Measurements from ENCODE around the gene RNF112.
A peak's percentile ranks its signal among the peaks of the same experiment; 100 is the strongest.

RNF112 gene

DNA sequence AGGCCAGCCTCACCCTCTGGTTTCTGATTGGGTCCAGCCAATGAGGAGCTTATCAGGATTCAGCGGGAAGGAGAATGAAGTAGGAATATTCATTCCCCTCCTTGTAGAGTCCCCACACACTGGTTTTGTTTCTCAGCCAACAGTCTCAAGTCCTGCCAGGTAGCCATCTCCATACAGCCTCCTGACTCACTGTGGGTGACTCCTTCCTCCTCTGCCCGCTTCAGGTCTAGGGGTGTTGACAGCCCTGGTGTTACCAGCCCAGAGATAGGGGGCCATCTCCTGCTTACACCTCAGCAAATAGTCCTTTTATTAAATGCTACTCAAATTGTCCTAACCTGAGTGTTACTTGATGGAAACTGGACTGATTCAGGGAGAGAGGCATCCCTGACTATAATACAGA, 20.1 kb upstream of the RNF112 start:
- DNase-seq: no peak

DNA sequence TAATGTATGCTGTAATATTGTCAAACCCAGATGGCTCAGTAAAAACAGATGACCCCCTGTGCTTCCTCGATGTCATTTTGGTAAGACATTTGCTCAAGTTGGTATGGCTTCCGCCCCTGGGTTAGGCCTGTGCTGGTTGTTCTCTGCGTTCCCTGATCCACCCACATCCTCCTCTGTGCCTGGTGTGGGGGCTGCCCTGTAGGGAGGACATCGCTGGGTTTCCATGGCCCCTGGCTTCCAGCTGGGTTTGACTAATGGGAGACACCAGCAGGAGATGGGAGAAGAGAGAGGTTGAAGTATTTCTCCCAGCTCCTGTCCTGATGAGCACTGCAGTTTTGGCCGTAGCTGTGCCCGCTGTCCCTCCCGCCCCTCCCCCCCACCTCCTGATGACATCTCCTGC, 19.6 kb upstream of the RNF112 start:
- no peak for DNase-seq

DNA sequence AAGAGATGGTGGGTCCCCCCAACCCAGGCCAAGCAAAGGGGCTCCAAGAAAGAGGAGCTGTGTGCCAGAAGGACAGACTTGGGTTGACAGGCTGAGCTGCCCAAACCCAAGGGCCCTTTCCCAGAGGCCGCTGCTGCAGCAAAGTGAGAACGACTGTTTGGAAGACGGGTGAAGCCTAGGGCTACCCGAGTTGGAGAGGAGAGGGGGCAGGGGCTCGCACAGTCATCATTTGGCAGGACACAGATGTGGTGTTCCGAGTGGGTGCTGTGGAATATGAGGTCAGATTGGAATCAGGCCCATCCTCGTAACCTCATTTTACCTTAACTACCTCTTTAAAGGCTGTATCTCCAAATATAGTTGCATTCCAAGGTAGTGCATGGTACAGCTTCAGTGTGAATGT, 18.7 kb upstream of the RNF112 start:
- no peak for DNase-seq

DNA sequence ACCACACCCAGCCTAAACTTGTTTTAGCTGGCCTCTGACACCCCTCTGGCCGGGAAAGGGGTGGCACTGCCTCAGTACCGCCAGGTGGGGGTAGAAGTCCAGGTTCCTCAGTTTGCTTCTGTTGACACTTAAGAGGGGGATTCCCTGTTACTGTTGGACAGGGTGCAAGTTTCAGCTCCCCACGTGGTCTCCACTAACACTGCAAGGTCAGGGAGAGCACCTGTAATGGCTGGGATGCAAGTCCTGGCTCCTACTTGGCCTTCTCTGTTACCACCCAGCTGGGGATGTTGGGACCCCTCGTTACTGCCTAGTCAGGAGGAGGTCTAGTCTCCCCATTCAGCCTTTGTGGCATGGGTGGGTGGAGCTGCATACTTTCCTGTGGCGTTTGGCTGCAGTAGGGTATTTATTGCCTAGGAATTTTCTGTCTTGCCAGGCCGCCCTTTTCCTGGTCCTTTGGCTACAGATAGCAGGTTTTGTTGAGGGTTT, 13.4 kb upstream of the RNF112 start:
- no peak for DNase-seq

DNA sequence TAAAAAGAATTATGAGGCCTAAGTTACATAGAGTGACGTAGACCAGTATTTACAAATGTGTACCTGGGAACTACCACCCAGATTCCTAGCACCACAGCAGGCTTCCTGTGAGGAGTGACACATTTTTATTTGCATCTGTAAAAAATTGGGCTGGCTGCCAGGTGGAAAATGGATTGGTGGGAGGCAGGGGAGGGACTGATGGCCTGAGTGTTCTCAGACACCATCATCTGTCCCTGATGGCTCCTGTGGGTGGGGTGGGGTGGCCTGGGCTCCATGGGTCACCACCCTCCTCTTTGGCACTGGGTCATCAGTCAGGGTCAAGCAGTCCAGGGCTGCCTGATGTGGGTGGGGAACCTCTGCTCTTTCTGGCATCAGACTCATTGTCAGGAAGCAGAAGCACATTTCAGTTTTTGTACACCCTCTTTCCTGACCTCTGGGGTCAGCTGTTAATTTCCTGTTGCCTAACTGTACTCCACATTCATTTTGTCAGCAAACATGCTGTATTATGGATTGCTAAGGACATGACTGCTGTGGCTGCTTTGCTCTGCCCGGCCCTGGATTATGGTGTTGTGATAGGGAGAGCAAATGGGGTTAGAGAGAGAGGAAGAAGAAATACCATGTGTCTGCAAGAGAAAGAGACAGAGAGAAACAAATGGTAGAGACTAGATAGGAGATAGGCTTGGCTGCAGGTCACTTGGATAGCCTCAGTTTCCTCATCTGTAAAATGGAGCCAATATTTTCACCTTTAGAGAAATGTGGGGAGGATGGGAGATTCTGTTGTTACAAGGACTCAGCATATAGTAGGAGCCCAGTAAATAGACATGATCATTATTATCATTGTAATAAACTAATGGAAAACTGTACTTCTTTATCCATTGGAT, 12.5 kb upstream of the RNF112 start:
- peak; percentile 42 for DNase-seq

DNA sequence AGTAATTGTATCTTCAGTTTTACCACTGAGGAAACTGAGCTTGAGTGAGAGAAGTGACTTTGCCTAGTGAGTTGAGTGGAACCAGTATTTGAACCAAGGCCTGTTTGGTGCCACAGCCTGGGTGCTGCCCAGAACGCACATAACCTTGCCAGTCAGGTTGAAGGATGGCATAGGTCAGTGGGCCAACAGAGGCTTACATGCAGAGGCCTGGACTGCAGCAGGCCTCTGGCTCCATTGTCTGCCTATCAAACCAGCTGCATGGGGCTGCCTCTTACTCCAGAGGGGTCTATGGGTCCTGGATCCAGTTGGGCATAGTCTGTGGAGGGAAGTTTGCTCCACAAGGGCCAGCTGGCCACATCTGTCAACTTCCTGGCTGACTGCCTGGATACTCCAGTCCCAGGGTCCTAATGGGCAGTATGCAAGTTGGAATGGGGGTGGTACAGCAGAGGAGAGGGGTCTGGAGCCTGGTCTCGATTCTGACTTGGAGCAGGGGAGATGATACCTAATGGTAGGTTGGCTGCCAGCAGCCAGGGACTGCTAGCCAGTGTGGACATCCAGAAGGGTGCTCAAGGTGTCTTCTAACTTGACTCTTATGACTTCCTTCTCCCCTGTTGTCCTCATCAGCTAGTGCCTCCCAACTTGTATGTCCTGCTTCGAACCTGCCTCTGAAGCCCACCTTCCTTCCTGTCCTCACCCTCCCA, 11.1 kb upstream of the RNF112 start:
- DNase-seq: no peak

DNA sequence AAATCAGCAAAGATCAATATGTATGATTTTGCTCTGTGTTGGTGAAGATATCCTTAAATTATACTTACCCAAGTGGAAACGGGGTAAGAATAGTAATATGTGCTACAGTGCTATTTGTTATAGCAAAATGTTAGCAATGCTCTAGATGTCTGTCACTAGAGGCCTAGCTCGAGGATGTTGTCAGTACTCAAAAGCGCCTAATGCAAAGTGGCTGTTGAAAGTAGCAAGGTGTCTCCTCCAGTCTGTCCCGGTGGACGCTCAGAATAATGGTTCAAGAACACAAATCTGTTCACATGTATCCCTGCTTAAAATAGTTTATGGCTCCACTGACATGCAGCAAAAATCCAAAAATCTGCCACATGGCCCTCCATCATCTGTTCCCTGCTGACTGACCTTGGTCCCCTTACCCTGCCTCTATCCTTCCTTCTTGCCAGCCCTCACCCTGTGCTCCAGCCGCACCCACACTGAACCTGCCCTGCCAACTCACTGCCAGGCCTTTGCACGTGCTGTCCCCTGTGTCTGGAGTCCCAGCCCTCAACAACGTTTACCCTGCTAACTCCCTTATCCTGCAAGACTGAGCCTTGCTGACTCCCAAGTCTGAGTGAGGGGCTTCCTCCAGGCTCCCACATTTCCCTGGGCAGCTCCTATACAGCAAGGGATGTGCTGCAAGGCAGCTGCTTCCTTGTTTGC, 9.6 kb upstream of the RNF112 start:
- DNase-seq: no peak

DNA sequence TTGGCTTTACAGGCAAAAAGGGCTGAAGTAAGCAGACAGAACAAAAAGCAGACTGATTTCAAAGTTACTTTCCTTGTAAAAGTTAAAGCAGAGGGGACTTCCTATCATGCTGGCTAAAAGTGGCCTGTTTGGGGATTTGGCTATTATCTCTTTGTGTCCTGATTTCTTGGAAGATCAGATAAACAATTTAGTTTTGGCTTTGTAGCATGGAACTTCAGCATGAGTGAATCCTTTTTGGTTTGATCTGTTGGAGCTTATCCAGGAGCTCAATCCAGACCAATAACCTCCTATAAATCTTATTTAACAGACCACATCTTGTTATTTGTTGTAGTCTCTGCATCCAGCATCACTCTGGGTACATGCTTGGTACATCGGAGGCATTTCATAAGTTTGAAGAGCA, 8.9 kb upstream of the RNF112 start:
- DNase-seq: no peak

DNA sequence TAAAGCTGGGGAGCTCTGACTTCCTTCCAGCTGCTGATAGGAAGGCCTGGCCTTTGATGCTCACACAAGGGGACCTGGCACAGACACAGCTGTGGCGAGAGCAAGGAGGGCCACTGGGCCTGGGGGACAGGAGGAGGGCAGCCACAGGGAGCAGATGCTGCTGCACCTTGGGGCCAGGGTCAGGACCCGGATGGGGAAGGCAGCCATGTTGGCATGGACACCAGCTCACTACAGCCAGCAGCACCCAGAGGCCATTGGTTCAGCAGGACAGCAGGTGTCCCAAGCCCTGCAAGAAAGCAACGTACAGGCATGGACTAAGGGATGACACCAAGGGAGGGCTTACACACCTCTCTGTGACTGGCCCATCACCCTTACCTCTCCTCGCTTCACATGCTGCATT, 8.0 kb upstream of the RNF112 start:
- DNase-seq: no peak

DNA sequence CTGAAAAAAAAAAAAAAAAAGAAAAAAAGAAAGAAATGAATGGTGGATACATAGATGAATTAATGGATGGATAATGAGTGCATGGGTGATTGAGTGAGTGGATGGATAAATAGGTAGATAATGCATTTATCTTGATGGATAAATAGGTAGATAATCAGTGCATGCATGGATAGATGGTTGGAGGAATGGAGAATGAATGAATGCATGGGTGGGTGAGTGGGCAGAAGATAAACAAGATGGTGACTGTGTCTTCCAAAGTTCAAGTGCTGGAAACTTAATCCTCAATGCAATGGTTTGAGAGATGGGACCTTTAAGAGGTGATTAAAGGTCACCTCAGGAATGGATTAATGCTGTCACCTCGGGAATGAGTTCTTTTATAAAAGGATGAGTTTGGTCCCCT, 6.8 kb upstream of the RNF112 start:
- no peak for DNase-seq

DNA sequence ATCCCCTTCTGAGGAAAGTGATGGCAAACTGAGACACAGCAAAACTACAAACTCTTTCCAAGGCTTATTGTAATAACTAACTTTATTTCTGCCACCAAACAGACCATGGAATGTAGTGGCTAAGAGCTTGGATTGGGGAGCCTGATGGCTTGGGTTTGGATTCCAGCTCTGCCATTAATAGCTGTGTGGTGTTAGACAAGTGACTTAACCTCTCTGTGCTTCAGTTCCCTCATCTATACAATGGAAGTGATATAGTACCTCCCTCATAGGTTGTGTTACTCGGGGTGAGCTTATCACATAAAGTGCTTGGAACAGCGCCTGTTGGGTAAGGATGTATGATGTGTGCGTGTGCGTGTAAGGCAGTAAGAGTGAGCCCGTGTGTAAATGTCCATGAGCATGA, 5.9 kb upstream of the RNF112 start:
- no peak for DNase-seq

DNA sequence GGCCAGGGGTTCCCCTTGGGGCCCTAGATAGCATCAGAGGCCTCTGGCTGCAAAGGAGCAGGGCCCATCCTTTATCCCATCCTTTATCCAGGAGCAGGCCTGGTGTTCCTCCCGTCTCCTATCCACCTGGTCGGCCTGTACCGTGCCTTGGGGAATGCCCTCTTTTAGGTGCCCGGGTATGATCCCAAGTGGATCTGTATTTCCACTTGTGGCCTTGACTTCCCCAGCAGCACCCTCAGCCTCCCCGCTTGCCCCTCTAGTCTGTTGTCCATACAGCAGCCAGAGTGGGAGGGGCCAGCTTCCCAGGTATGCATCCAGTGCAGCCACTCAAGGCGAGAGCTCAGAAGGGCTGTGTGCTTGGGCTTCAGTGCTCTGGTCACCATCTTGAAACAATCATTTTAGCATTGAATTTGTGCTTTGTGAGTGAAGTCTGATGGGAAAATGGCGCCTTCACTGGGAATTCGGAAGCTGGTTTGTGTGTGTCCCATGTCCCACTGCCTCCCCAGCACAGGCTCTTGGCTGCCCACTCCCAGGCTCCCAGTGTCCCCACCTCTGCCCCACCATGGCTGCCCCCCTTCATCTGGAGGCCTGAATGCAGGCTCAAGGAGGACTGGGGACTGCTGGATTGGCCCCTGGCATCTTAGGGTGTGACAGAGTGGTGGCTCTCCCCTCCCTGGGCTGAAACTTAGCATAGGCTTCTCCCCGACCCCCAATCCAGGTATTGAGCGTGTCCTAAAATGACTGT, 3.3 kb upstream of the RNF112 start:
- no peak for DNase-seq

DNA sequence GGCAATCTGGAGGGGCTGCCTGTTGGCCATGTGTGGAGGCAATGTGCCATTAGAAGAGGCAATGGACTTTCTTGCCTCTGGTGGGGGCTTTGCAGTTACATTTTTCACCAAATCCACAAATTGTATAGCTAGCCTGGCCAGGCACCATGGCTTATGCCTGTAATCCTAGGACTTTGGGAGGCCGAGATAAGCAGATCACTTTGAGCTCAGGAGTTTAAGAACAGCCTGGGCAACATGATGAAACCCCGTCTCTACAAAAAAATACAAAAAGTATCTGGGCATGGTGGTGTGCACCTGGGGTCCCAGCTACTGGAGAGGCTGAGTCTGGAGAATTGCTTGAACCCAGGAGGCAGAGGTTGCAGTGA, 2.7 kb upstream of the RNF112 start:
- no peak for DNase-seq

DNA sequence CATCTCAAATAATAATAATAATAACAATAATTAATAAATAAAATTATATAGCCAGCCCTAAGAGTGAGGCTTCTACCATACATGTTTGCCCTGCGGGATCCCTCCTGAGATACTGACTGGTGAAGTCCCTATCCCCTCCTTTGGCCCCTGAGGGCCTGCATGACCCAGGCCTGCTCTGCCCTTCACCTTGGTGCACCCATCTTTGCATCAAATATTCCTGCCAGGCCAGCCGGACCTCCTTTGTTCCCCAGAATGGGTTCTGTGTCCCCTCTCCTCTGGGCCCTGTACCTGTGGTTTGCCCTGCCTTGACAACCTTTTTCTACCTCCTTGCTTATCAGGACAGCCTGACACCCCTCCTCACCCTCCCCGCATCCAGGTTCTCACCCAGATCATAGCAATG, 2.0 kb upstream of the RNF112 start:
- no peak for DNase-seq

DNA sequence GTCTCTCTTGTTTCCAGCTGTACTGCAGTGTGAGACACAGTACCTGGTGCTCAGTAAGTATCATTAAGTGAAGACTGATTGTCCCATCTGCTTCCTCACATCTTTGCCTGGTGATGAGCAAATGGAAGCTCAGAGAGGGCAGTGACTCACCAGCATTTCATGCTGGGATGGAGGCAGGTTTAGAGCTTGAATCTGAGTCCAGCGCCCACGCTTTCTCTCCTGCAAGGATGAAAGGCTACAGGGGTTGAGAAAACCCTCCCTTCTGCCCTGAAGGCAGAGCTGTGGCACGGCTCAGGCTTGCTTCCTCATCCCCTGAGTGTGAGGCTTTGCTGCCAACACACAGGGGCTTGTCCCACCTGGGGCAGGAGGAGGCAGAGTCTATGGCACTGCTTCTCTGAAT, 1.5 kb upstream of the RNF112 start:
- peak; percentile 73 for DNase-seq

DNA sequence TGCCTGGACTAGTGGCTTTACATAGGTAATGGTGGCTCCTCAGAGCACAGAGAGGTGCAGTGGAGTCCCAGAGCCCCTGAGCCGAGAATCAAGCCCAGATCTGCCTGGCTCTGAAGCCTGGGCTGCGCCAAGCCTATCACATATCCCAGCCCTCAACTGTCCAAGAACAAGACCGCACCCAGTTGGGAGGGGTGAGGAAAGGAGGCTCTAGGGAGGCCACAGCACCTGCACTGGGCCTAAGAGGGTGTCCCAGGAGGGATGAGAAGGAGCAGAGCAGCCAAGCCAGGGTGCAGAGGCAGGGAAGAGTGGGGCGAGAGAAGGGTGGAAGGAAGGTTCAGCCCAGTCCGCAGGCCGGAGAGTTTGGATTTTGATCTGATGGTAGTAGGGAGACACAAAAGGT, 941 bp upstream of the RNF112 start:
- DNase-seq: no peak

DNA sequence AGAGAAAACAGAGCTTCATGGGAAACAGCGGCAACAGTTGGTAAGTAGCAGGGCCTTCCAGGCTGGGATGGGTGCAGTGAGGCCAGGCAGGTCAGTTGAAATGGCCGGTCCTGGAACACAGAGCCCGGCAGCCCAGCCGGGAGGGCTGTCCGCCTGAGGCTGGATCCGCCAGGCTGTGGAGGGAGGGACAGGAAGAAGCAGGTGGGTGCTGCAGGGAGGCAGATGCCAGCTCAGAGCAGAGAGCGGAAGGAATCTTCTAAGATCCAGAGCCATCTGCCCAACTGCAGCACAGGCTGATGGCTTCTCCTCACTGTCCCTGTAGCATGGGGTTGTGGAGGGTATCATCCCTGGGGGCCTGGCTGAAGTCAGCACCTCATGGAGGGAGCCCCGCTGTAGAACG, 599 bp downstream of the RNF112 start:
- no peak for DNase-seq

DNA sequence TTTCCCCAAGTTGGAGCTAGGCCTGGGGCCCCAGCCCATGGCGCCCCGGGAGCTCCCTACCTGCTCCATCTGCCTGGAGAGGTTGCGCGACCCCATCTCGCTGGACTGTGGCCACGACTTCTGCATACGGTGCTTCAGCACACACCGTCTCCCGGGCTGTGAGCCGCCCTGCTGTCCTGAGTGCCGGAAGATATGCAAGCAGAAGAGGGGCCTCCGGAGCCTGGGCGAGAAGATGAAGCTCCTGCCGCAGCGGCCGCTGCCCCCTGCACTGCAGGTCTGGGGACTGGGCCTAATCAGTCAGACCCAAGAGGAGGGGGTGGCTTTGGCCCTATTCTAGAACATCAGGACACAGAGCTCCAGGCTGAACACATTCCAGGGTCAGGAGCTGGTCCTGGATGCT, 1.5 kb downstream of the RNF112 start:
- no peak for DNase-seq

DNA sequence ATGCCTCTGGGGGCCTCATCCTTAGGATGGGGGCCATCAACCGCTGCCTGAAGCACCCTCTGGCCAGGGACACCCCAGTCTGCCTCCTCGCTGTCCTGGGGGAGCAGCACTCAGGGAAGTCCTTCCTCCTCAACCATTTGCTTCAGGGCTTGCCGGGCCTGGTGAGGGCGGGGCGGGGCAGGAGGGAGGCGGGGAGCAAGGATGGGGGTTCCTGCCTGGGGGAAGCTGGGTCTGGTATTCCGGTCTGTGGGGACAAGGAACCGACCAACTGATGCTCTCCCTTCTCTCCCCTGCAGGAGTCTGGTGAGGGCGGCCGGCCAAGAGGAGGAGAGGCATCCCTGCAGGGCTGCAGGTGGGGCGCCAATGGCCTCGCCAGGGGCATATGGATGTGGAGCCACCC, 2.0 kb downstream of the RNF112 start:
- DNase-seq: no peak

DNA sequence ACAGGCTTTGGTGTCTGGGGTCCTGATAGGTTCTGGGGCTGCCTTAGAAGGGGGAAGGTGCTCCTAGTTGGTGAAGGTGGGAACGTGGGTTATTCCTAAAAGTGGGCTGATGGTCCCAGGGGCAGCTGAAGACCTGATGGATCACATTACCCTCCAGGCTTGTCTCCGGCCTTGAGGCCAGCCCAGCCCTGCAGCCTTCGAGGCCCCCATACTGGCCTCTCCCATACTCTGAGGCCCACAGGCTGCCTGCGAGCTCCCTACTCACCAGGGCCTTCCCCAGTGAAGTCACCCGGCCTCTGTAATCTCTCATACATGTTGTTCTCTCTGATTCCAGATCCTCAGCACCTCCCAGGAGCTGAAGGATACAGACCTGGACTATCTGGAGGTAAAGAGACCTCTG, 2.7 kb downstream of the RNF112 start:
- DNase-seq: no peak

DNA sequence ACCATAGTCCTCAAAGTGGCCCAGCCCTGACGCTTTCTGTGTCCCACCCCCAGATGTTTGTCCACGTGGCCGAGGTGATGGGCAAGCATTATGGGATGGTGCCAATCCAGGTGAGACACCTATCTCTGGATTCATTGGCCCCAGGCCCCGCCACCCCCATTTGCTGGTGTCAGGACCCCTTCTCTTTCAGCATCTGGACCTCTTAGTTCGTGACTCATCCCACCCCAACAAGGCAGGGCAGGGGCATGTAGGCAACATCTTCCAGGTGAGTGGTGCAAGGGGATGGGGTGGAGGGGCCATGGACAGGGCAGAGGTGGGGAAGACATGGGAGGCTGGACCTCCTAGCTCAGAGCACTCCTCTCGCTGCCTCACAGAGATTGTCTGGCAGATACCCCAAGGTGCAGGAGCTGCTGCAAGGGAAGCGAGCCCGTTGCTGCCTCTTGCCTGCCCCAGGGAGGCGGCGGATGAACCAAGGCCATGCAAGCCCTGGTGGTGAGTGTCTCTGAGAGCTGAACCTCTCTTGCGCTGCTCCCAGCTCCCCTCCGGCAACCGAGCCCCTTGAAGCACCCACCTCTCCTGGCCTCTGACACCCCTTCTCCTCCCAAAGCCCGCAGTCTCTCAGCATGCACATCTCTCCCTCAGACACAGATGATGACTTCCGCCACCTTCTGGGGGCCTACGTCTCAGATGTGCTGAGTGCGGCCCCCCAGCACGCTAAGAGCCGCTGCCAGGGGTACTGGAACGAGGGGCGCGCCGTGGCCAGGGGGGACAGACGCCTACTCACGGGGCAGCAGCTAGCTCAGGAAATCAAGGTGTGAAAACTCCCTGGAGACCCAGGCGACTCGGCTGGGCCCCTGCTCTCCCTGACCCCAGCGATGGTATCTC, 3.6 kb downstream of the RNF112 start:
- no peak for DNase-seq

DNA sequence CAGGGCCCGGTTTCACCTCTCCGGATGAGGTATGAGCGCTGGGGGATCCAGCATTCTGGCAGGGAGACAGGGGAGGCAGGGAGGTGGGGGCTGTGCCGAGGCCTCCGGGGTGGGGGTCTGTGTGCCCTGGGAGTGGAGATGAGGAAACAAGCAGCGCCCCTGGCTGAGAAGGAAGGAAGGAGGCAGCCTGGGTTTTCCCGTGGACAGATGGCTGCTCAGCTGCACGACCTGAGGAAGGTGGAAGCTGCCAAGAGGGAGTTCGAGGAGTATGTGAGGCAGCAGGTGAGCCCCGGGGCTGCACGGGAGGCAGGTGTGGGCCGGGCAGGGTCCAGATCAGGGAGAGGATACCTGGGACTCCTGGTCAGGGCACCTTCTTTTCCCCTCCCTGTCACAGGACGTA, 4.3 kb downstream of the RNF112 start:
- no peak for DNase-seq

Data from fibroblast of skin of right biceps (primary cell).